Measurements from ENCODE around the gene PLXNB1.
A peak's percentile ranks its signal among the peaks of the same experiment; 100 is the strongest.

PLXNB1 gene

DNA sequence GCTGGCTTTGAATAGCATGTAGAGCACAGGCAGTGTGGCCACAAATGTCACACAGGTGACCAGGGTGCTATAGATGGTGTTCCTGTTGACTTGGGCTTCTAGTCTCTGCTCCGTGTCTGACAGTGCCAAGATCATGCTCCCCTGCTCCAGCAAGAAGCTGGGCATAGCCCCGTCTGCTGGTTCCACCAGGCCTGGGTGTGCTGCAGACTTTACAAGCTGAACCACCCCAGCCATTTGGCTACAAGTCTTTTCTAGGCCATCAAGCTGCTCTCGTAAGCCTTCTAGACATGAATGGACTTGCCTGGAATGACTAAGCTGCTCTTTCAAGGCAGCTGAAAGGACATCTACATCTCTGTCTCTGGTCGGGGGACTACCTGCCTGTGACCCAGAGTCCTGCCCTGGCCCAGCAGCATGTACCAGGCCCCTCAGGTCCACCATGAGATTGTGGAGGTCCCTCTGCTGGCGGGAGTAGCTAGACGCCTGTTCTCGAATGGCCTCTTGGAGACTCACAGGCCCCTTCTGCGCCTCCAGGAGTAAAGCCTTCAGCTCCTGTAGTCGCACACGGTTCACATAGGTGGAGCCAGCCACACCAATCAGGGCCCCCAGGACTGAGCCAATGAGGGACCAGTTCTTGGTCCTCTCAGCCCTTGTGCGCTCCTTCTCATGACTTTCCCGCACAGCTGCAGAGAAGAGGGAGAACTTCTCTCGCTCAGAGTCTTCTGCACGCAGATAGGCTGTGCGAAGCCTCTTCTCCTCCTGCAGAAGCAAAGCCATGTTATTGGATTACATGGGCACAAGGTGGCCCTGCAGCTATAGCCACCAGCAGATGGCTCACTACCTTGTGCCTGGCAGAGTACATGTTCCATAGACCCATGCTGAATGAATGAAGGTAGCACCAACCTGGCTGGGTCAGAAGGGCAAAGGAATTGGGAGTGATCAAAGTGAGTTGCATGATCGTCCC, 2.8 kb upstream of the PLXNB1 start:
- DNase-seq = no peak

GRCh38 chr3:48431224-48432029, 1.5 kb upstream of the PLXNB1 start:
- no peak for DNase-seq

GRCh38 chr3:48430708-48431101, 819 bp upstream of the PLXNB1 start:
- no peak for DNase-seq

DNA sequence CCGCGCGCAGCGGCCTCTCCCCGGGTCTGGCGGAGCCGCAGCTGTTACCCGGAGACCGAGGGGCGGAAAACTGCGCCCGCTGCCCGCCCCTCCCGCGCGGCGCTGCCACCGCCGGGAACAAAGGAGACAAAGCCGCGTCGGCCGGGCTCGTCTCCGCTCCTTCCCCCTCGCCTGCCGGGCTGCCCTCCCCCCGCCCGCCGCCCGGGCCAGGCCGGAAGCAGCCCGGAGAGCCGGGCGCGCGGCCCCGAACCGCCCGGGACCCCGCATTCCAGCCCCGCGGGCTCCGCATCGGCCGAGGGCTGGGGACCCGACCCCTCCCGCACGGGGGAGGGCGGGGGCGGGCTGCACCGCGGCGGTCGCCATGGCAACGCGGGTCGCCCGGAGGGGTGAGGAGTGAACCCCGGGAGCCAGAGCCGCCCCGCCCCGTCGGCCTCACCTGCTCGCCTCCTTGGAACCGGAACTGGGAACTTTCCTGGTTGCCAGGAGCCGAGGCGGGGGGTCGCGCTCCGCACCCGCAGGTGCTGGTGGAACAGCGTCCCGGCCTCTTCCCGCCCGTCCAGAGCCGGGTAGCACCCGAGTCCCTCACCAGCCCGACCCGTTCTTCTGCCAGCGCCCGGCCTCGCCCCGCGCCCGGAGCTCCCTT, 448 bp downstream of the PLXNB1 start:
- DNase-seq = peak; percentile 74

DNA sequence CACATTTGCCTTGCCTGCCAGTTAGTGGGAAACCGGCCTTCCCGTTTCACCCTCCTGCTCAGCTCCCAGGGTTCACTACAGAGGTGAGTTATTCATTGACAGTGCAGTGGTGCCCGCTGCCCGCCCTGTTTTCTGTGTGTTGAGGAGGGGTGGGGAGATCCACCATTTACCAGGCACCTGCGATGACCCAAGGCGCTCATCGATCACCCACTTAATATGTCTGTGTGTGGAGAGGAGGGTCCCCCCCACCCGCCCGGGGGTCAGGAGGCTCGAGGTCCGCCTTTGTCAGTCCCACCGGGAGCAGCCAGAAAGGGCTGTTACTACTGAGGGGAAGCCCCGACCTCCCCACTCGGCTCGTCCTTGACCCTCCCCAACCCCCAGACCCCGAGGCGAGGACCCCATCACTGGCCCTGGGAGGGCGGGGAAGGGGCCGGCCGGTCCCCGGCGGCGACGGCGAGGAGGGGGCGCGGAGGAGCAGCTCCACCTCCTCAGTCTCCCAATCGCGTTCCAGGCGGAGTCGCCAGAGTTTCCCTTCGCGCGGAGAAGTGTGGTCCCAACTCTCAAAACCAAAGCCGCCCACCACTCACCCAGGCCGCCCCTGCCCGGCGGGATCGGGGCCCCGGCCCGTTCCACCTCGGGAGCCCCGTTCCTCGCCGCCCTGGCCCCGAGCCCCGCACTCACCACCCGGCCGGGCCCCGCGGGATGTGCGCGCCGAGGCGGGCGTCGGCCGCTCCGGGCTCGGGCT, 1.1 kb downstream of the PLXNB1 start:
- no peak for DNase-seq

- no peak for DNase-seq
Measured at GRCh38 chr3:48428088-48428571, 1.8 kb downstream of the PLXNB1 start.

DNA sequence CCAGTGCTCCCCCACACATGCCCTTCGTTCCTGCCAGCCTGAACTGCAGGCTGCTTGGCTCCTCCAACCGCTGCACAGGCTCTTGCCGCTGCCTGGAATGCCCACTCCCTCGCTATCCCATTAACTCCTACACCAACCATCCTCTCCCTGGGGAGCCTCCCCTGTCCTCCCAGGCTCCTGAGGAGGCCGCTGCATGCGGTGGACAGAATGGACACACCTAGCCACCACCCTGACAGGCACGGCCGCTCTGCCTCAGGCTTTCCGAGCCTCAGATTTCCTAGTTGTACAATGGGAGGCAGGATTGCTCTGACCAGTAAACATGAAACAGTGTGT, 2.3 kb downstream of the PLXNB1 start:
- no peak for DNase-seq

DNA sequence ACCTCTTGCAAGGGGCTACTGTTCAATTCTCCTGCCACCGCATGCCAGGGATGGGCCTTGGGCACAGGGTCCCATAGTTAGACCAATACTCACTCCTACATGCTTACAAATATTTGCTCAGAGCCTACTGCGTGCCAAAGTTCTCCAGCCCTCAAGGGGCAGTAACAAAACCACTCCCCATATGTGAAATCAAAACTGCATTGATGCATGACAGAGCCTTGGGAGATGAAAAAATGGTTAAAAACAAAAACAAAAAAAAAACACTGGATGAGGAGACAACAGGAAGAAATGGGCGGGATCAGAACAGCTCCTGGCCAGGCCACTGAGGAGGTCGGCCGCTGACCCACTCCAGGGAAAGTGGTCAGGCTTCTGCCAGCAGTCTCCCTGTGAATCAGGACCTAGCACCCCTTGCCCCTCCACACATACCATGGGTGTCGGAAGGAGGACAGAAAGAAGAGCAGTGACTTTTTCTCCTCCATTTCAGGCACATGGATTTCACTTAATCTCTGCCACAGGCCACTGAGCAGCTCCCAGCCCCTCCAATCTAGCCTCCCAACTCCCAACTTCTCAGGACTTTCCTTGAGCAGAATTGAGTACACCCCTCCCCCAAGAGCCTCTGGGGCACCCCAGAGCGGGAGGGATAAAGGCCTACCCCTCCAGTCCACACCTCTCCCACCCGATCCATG, 2.8 kb downstream of the PLXNB1 start:
- no peak for DNase-seq

DNA sequence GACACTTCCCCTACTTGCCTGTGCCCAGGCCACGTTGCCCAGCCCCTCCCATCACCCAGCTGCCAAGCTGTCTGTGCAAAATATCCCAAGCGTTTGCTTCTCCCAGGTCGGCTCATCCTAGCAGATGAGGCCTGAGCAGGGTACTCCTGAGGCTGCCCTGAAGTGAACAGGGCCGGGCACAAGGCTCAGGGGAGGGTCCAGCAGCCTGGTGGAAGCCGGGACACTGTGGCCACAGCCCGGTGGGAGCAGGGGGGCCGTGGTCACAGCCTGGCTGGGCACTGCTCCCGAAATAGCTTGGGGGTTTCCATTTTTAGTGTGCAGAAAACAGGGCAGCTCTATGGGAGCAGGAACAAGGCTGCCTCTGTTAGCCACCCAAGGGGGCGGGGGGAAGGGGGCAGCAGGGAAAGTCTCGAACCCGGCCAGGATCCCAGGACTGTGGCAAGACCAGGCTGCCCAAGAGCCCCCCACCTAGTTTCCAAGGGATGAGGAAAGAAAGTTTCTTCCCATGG, 3.4 kb downstream of the PLXNB1 start:
- no peak for DNase-seq

- no peak for DNase-seq
Measured at GRCh38 chr3:48425281-48425812, 4.5 kb downstream of the PLXNB1 start.

DNA sequence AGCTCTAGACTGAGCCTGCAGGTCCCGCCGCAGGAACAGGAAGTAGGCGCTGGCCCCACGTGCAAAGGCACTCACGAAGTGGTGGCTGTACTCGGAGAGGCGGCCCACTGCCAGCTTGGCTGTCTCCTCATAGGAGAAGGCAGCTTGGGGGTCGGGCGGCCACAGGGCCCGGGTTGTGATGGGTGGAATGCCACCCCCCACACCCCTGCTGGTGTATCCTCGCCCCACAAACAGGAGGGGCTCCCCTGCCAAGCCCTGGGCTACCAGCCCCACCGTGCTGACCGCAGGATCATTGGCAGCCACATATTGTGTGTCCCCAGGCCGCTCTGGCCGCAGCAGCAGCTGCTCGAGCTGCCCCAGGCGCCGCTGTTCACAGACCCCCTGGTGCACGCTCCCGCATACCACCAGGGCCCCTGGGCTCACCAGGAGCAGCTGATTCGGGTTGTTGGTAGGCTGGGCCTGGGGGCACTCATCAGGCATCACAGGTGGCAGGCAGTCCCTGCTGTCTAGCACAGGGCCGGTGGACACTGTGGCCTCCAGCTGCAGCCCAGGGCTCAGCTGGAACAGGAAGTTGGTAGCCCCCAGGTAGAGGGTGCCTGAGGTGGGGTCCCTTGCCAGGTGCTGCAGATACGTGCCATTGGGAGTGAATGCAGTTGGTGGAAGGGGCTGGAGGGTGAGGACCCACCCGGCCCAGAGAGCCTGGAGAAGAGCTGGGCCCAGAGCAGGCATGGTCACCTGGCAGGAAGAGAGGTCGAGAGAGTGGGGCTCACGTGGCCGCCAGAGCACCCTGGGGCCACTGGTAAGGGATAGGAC, 5.8 kb downstream of the PLXNB1 start:
- DNase-seq = no peak

DNA sequence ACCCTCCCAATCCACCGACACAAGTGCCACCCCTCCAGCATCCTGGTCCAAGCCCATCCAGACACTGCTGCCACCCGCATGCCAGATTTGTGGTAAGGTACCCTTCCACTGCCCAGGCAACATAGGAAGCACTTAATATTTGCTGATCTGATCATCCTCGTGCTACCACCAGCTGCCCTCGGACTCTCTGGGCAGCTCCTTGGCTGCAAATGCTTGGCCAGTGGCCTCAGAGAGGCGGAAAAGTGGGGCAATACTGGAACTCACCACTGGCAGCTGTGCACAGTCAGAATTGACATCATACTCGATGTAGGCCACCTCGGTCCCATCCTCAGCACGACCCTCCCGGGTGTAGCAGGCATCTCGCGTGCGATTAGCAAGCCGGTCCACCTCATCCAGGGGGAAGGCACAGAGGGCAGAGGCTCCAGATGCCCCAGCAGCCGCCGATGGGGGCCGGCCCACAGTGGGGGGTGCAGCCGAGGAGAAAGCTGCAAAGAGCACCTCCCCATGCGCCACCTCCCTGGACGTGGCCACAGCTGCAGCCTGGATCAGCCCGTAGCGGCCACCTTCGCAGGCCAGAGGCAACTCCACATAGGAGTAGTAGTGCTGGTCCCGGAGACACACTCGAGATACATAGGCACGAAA, 6.5 kb downstream of the PLXNB1 start:
- no peak for DNase-seq

DNA sequence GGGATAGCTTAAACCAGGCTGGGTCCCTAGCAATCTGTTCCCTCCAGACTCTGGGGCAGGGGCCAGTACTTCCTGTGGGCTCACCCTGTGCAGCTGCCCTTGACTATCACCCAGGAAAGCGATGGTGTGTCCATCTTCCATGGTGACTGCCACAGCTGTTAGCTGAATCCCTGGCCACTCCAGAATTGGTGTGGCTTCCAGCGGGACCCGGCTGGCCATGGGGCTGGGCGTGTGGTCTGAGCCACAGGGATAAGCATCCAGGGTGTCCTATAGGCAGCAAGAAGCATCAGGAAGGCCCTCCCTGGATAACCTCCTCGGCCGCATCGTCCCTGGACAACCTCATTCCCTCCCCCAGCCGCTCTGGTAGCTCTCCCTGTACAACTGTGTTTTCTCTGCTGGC, 7.2 kb downstream of the PLXNB1 start:
- no peak for DNase-seq

- no peak for DNase-seq
Measured at GRCh38 chr3:48422272-48422671, 7.6 kb downstream of the PLXNB1 start.

- DNase-seq = no peak
Measured at GRCh38 chr3:48420561-48420960, 9.3 kb downstream of the PLXNB1 start.

DNA sequence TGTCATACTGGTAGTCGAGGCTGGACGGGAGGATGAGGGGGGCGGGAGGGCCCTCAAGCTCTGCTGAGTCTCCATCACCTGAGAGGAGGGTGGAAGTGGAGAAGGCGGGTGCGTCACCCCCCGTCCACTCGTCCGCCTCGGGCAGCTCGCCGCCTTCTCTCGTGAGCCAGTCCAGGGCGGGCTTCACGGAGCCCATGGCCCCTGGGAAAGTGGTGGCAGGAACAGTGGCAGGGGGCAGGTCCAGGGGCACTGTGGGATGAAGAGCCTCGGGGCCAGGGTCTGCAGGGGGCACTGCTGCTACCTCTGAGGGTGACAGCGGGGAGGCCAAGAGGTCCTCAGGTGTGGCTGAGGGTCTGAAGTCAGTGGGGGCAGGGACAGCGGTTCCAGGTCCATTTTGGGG, 10.3 kb downstream of the PLXNB1 start:
- DNase-seq = no peak

DNA sequence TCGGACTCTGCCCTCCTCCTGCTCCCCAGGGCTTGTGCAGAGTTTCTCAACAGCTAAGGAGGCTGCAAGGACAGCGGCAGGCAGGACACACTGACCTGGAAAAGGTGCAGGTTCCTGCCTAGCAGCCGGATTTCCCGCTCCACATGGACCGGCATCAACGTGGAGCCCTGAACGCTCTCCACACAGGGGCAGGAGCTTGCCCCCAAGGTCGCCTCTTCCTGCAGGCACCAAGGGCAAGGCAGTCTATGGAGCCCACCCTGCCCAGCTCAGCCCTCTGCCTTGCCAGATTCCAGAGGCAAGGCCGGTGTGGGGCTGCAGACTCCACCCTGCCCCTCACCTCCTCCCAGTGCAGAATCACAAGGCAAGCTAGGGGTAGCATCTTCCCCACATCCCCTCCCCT, 10.7 kb downstream of the PLXNB1 start:
- DNase-seq = no peak

DNA sequence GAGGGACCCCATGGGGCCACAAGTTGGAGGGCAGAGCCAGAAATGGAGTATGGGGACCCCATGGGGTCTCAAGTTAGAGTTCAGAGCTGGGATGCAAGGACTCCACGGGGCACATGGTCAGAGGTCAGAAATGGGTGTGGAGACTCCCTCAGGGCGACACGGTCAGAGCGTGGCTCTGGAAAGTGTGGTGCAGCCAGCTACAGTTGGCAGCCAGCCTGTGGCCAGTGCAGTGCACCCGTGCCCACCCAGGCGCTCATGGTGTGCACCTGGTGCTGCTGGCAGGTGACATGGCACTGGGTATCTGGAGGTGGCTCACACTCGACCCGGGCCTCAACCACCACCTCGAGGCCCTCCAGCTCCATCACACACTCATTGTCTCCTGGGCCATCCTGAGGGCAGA, 11.2 kb downstream of the PLXNB1 start:
- DNase-seq = no peak

DNA sequence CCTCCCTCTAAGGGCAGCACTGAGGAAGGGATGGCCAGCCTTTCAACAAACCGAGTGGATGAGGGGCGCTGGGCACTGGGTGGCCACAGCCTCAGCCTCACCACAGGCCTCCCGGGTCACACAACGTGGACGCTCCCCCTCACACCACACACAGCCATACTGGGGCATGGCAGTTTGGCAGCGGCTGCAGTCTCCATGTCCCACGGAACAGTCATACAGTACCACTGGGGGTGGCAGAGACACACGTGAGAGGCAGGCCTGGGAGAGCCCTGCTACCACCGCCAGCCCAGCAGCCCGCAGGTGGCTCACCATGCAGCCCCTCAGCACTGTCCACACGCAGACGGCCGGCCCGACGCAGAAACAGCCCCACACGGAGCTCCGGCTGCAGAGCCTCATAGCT, 11.7 kb downstream of the PLXNB1 start:
- DNase-seq = no peak

DNA sequence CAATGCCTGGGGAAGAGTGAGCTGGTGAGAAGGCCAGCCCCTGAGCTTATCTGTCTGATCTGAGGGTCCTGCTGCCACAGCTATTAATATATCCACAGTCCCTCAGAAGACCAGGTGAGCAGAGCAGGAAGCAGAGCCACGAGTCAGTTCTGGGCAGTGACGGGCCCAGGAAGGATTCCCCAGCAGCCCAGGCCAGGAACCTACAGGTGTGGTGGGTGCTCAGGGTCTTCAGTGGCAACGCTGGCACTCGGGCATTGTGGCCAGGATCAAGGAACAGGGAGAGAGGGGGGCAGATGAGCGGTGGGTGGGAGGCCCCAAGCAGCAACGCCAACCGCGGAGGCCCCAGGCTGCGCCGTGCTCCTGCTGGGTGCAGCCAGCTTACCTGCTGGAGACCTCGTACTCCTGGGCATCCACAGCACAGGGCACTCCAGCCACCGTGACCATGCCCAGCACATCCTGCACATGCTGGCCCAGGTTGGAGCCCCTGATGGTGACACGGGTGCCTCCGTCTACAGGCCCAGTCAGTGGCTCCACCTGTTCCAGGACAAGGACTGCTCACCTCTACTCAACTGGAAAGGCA, 12.3 kb downstream of the PLXNB1 start:
- no peak for DNase-seq
